NOMO-1 treated with dmso at 0.1 percent for 144 hours (cell line): Measurements from ENCODE around the gene MATN1.
"Not testable (repeated sequence)": the region's sequence is repeated elsewhere in the genome, so short reads cannot be mapped to it uniquely, and the experiment has no call there.

ENCODE experiments used
- DNase-seq: peaks from one replicate; lab custom pipeline; 2025; ENCODE audit not compliant: unreplicated experiment; lab: John Stamatoyannopoulos, UW

Gene MATN1

GRCh38 chr1:30700528-30701257, 22.7 kb downstream of the MATN1 start:
- no peak for DNase-seq

DNA sequence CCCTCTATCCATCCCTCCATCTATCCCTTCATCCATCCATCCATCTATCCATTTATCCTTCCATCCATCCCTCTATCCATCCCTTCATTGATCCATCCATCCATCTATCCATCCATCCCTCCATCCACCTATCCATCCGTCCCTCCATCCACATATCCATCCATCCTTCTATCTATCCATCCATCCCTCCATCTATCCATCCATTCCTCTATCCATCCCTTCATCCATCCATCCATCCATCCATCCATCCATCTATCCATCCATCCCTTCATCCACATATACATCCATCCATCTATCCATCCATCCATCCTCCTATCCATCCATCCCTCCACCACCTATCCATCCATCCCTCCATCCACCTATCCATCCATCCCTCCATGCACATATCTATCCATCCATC, 23.6 kb downstream of the MATN1 start:
- no peak for DNase-seq

- no peak for DNase-seq
Observed at GRCh38 chr1:30698401-30698981, 24.9 kb downstream of the MATN1 start.

- no peak for DNase-seq
Observed at GRCh38 chr1:30697571-30698376, 25.6 kb downstream of the MATN1 start.

GRCh38 chr1:30696831-30697230, 26.6 kb downstream of the MATN1 start:
- DNase-seq: no peak

DNA sequence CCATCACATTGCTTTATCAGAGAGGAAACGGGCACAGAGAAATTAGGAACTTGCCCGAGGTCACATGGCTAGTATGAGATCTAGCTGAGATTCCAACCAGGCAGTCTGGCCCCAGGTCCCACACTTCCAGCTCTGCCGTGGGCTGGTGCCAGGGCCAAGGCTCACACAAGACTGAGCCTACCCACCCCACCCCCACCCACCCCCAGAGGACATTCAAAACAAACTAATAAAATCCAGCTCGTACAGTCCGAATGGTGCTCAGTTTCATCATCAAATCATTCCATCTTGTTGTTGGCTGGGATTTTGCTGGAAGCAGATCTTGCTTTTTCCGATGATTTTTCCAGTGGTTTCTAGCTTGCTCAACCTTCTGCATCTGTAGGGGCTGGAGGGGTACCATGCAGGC, 27.9 kb downstream of the MATN1 start:
- no peak for DNase-seq

GRCh38 chr1:30694280-30695175, 28.9 kb downstream of the MATN1 start:
- no peak for DNase-seq

DNA sequence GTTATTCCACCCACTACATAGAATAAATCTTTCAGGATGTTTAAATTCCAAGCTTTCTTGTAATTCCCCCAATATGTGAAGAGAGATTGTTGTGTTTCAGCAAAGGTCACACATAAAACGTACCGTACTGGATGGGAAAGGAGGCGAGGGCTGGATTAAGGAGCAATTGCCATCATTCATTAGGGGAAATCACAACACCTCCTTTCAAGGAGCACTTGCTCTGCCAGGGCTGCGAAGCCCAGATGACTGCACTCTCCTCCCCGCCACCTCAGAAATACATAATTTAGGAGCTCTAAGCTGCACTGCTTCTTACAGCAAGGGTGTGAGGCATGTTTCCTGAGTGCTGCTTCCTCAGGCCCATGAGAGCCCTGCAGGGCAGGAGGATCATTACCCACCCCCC, 29.6 kb downstream of the MATN1 start:
- no peak for DNase-seq

GRCh38 chr1:30693366-30693765, 30.0 kb downstream of the MATN1 start:
- no peak for DNase-seq

- no peak for DNase-seq
Observed at GRCh38 chr1:30692948-30693301, 30.5 kb downstream of the MATN1 start.

DNA sequence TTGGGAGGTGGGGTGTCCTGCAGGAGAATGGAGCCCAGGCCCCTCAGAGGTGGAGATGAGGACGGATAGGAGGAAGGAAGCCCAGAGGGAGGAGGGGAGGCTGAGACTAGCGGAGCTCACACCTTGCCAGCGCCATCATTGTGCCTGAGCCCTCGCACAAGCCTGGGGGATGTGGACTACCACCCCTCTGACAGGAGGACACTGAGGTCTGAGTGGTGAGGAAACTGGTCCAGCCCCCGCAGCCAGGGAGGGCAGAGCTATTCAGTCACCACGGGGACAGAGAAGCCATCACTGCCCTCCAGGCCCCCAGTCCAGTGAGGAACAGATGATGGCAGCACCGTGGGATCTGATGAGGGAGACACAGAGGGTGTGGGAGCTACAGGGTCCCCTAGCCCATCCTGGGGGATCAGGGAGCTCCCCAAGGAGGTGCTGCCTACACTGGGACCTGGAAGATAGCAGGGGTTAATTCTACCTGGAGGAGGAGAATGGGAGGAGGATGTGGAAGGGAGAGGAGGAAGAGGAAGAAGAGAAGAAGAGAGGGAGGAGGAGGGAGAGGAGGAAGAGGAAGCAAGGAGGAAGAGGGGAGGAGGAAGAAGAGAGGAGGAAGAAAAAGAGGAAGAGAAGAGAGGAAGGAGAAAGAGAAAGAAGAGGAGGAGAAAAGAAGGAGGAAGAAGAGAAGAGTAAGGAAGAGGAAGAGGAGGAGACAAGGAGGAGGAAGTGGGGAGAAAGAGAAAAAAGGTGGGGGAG, 31.0 kb downstream of the MATN1 start:
- DNase-seq: no peak

- DNase-seq: no peak
Observed at GRCh38 chr1:30691480-30691879, 31.9 kb downstream of the MATN1 start.

DNA sequence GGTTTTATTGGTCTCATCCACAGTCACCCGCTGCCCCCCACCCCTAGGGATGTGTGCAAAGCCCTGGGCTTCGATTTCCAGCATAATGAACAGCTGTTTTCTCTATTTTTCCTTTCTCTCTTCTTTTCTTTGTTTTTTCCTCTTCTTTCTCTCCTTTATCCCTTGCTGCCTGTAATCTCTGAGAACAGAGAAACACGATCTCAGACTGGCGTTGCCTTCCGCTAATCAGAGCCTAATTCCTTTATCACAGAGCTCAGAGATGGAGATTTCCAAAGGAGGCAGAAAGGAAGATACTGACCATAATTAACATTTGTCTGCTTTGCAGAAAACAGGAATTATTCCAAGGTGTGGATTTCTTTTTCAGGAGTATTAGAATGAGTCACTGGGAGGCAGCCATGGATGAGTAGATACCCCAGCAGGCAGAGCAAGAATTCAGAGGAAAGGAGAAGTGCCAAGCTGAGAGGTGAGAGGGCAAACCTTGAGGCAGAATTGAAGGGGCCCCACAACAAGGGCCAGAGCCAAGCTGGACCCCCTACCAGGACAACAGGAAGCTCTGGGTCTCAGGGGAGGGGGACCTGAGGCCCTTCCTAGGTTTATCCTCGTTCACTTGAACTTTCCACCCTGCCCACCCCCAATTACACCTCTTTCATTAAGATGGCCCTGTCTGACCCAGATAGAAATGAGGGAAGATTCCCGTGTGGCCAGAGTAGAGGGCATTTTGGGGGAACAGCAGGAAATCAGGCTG, 33.3 kb downstream of the MATN1 start:
- no peak for DNase-seq

GRCh38 chr1:30688920-30689794, 34.2 kb downstream of the MATN1 start:
- no peak for DNase-seq

DNA sequence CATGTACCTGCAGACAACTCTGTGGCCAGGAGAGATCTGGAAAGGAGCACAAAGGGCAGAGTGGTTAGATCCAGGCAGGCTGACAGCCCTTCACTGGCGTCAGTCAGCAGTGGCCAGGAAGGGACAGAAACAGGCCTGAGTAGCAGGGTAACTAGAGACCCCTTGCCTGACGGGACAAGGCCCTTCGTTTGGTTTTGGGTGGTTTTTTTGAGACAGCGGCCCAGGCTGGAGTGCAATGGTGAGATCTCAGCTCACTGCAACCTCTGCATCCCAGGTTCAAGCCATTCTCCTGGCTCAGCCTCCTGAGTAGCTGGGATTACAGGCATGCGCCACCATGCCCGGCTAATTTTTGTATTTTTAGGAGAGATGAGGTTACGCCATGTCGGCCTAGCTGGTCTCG, 34.9 kb downstream of the MATN1 start:
- DNase-seq: not testable (repeated sequence)

GRCh38 chr1:30687886-30688285, 35.5 kb downstream of the MATN1 start:
- DNase-seq: no peak

- no peak for DNase-seq
Observed at GRCh38 chr1:30686236-30686935, 37.0 kb downstream of the MATN1 start.

DNA sequence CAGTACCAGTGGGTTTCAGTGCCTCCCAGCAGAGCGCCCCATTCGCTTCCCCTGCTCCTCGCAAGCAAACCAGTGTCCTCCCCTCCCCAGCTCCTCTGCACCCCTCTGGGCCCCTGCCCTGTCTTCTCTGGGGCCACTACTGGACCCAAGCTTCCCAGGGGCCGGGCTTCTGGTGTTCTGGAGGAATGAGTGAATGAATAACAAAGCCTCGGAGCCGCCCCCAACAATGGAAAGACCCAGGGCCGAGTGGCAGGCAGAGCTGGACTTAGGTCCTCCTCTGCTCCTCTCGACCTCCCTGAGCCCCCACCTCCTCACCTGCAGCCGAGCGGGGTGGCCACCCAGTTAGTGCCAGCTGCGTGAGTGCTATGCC, 37.6 kb downstream of the MATN1 start:
- no peak for DNase-seq
